ENCODE data around the gene RIPOR2.
"Not testable (repeated sequence)": the region's sequence is repeated elsewhere in the genome, so short reads cannot be mapped to it uniquely, and the experiment has no call there.

RIPOR2 gene

GRCh38 chr6:24953726-24954125 is 18.0 kb upstream of the RIPOR2 start:
- no peak for DNase-seq

- no peak for DNase-seq
Observed at GRCh38 chr6:24951811-24952299, 16.1 kb upstream of the RIPOR2 start.

GRCh38 chr6:24950218-24950941 is 14.6 kb upstream of the RIPOR2 start:
- DNase-seq, result no peak

GRCh38 chr6:24949020-24949569 is 13.3 kb upstream of the RIPOR2 start:
- no peak for DNase-seq

- not testable (repeated sequence) for DNase-seq
Observed at GRCh38 chr6:24948261-24948660, 12.5 kb upstream of the RIPOR2 start.

- DNase-seq, result no peak
Observed at GRCh38 chr6:24947636-24948035, 11.9 kb upstream of the RIPOR2 start.

- DNase-seq, result no peak
Observed at GRCh38 chr6:24945054-24945453, 9.3 kb upstream of the RIPOR2 start.

- DNase-seq, result no peak
Observed at GRCh38 chr6:24943774-24944173, 8.0 kb upstream of the RIPOR2 start.

- DNase-seq, result no peak
Observed at GRCh38 chr6:24940311-24940917, 4.7 kb upstream of the RIPOR2 start.

GRCh38 chr6:24936641-24937317 is 1.0 kb upstream of the RIPOR2 start:
- no peak for DNase-seq

- DNase-seq, result peak; percentile 22
Observed at GRCh38 chr6:24933868-24934401, 1.8 kb downstream of the RIPOR2 start.

- DNase-seq, result no peak
Observed at GRCh38 chr6:24933266-24933665, 2.5 kb downstream of the RIPOR2 start.

GRCh38 chr6:24932832-24933231 is 2.9 kb downstream of the RIPOR2 start:
- DNase-seq, result no peak

GRCh38 chr6:24931718-24932691 is 3.8 kb downstream of the RIPOR2 start:
- no peak for DNase-seq

GRCh38 chr6:24931296-24931695 is 4.5 kb downstream of the RIPOR2 start:
- DNase-seq, result no peak

GRCh38 chr6:24930431-24930871 is 5.3 kb downstream of the RIPOR2 start:
- no peak for DNase-seq

- no peak for DNase-seq
Observed at GRCh38 chr6:24929242-24929641, 6.5 kb downstream of the RIPOR2 start.

- DNase-seq, result no peak
Observed at GRCh38 chr6:24927985-24928745, 7.6 kb downstream of the RIPOR2 start.

GRCh38 chr6:24927277-24927955 is 8.3 kb downstream of the RIPOR2 start:
- DNase-seq, result no peak

- DNase-seq, result not testable (repeated sequence)
Observed at GRCh38 chr6:24926647-24927046, 9.1 kb downstream of the RIPOR2 start.

- DNase-seq, result no peak
Observed at GRCh38 chr6:24926192-24926591, 9.6 kb downstream of the RIPOR2 start.

Measured in effector CD8-positive, alpha-beta T cell (primary cell).